HEK293T (cell line): ENCODE data around the gene DNAJB12.

Source experiments
- ARNT ChIP-seq: fragments of 450-650 bp; IDR thresholded peaks from 2 replicates; pipeline ENCODE4 v1.6.1; 2017; ENCODE audit warnings: mild to moderate bottlenecking
- BHLHE40 ChIP-seq: fragments of 450-650 bp; IDR thresholded peaks from 2 replicates; pipeline ENCODE4 v1.6.1; 2016; ENCODE audit warnings: mild to moderate bottlenecking, moderate library complexity, borderline replicate concordance
- CTBP1 ChIP-seq: fragments of 450-650 bp; IDR thresholded peaks from 2 replicates; pipeline ENCODE4 v1.6.1; 2016; ENCODE audit warnings: borderline replicate concordance
- FOXK2 ChIP-seq: fragments of 450-650 bp; IDR thresholded peaks from 2 replicates; pipeline ENCODE4 v1.6.1; 2016; ENCODE audit warnings: mild to moderate bottlenecking
- FOXM1 ChIP-seq: fragments of 450-650 bp; IDR thresholded peaks from 2 replicates; pipeline ENCODE4 v1.6.1; 2017; ENCODE audit warnings: mild to moderate bottlenecking, borderline replicate concordance
- HDGF ChIP-seq: fragments of 450-650 bp; IDR thresholded peaks from 2 replicates; pipeline ENCODE4 v1.6.1; 2017; ENCODE audit warnings: antibody characterized with exemption, borderline replicate concordance
- LEF1 ChIP-seq: fragments of 450-650 bp; IDR thresholded peaks from 2 replicates; pipeline ENCODE4 v1.6.1; 2017; ENCODE audit warnings: mild to moderate bottlenecking, borderline replicate concordance
- NFRKB ChIP-seq: fragments of 450-650 bp; IDR thresholded peaks from 2 replicates; pipeline ENCODE4 v1.6.1; 2016; ENCODE audit warnings: mild to moderate bottlenecking, moderate library complexity
- SUZ12 ChIP-seq: fragments of 450-650 bp; IDR thresholded peaks from 2 replicates; pipeline ENCODE4 v1.6.1; 2016; ENCODE audit warnings: mild to moderate bottlenecking

GRCh38 chr10:72310241-72310633 lies 44.5 kb downstream of the DNAJB12 start:
- TF ChIP-seq NFRKB (no peak), CTBP1 (no peak), SUZ12 (no peak), FOXM1 (no peak), ARNT (no peak), BHLHE40 (no peak), LEF1 (no peak), HDGF (no peak), FOXK2 (no peak)
